Uterus (tissue), 4 donors: ENCODE measurements around the gene MIP. TPM values are rescaled to one million over a fixed set of nuclear protein-coding genes. Genes with fewer than 3 reads are reported as not detected.
"Not testable (repeated sequence)": the region's sequence is repeated elsewhere in the genome, so short reads cannot be mapped to it uniquely, and the experiment has no call there.

Experiments used
- DNase-seq, 2 donors: peaks; one replicate each; pipeline ENCODE4 v3.0.0-alpha.2; 2019 to 2020
- H3K27ac ChIP-seq, 2 donors: fragments of 200-600 bp; sonication (generic); 1 replicate in 1 of 2; 2 replicates in 1 of 2; pipeline ENCODE4 v1.5.1; 2016 to 2018
- H3K27me3 ChIP-seq, 2 donors: fragments of 200-600 bp; sonication (generic); one replicate each; pipeline ENCODE4 v1.5.1; 2018 to 2019; ENCODE audit warnings: control low read depth in 1 of 2
- H3K36me3 ChIP-seq, 2 donors: fragments of 200-600 bp; sonication (generic); one replicate each; pipeline ENCODE4 v1.5.1; 2019; ENCODE audit warnings: control low read depth in 1 of 2
- H3K4me1 ChIP-seq, 2 donors: fragments of 200-600 bp; sonication (generic); one replicate each; pipeline ENCODE4 v1.5.1; 2018 to 2019; ENCODE audit warnings: control low read depth in 1 of 2
- H3K4me3 ChIP-seq, 2 donors: fragments of 200-600 bp; sonication (generic); 1 replicate in 1 of 2; 2 replicates in 1 of 2; pipeline ENCODE4 v1.5.1; 2018 to 2019; ENCODE audit warnings: mild to moderate bottlenecking in 1 of 2
- H3K9me3 ChIP-seq, 2 donors: fragments of 200-600 bp; sonication (generic); one replicate each; pipeline ENCODE4 v1.5.1; 2019; ENCODE audit warnings: control low read depth in 1 of 2
- POLR2A ChIP-seq, 2 donors: fragments of 450-650 bp; IDR thresholded peaks; one replicate each; pipeline ENCODE4 v1.6.1; 2016; ENCODE audit warnings: antibody characterized with exemption in 2 of 2, mild to moderate bottlenecking in 1 of 2, moderate library complexity in 1 of 2
- intact Hi-C: fragments of 100-400 bp; cut with DNase I; formaldehyde crosslinking; loops from one replicate; pipeline ENCODE4 v1.15.1; 2023; ENCODE audit warnings: low total_unique reads
- total RNA-seq, 4 donors: library from RNA; depleted of rRNA in 3 of 4; stranded (reverse); fragments of >200 nt in 3 of 4; gene quantifications; one replicate each; pipeline versions ENCODE4 v1.1.0 to v1.2.4, GENCODE V29; 2014 to 2023
- TF ChIP-seq, protein P1 (sequence below), 4 experiments: fragments of 200-600 bp in 2 of 4; fragments of 450-650 bp in 2 of 4; sonication (generic) in 2 of 4; IDR thresholded peaks; one replicate each; pipeline ENCODE4 v1.5.1; 2016 to 2019; ENCODE audit warnings: antibody characterized with exemption in 4 of 4, mild to moderate bottlenecking in 2 of 4, moderate library complexity in 1 of 4
- donor health status: DM: yes; HTN: yes; CAD: no.

The MIP gene
- not detected for total RNA-seq

DNA sequence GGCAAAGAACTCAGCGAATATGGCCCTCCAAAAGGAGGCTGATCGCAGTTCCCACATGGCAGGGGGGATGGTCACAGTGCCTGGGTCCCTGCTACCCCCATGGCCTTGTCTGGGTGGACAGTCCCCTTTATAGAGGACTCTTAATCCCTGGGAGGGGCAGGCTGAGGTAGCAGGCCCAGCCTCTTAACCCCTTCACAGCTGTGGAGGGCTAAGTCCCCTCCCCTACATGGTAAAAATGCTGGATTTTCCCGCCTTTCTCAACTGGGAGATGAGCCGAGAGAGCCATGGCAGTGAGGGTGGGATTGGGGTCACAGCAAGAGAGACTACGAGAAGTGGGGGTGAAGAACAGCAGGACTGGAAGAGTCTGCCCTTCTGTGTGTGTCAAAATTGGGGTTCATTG, at the start of gene MIP:
TSS of gene MIP (minus strand) at position 101 of the 400 bp plus-strand sequence. CDS start at position 57, 44 bp downstream.
- Histone ChIP-seq H3K9me3 (no peaks in the 10 kb centered on the region), H3K36me3 (no peaks in the 10 kb centered on the region), H3K4me3 (no peak within 1 kb of the TSS), H3K27me3 (no peaks in the 10 kb centered on the region), H3K4me1 (no peaks in the 10 kb centered on the region), H3K27ac (no peak within 1 kb of the TSS)
- intact Hi-C loops, result no loop called here
- TF ChIP-seq POLR2A (IDR thresholded peaks at IDR 0.05), result no peak
- no peak for DNase-seq

DNA sequence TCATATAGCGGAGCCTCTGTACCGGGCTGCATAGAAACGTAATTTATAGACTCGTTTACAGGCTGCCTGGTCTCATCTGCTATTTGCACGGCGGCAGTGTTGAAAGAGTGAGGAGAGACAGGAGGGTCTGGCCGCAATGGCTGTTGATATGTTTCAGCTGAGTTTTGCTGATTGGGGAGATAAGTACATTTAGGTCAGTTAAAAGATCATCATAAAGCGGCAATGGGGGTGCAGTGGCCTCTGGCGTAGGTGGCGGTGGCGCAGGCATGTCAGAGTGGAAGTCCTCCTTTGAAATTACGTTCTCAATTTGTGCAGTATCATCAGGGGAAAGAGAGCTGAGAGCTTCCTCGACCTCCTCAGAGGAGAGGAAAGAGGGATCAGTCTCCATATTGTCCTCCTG, 45.4 kb upstream of the MIP start:
- intact Hi-C loops, H3K9me3 ChIP-seq, H3K4me3 ChIP-seq, DNase-seq, H3K27ac ChIP-seq, H3K27me3 ChIP-seq, H3K36me3 ChIP-seq, H3K4me1 ChIP-seq: not testable (repeated sequence)

DNA sequence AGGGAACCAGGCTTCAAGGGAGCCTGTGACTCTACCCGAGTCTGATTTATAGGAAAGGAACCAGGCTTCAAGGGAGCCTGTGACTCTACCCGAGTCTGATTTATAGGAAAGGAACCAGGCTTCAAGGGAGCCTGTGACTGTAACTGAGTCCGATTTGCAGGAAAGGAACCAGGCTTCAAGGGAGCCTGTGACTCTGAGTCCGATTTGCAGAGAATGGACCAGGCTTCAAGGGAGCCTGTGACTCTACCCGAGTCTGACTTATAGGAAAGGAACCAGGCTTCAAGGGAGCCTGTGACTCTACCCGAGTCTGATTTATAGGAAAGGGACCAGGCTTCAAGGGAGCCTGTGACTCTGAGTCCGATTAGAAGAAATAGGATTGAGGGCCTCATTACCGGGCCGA, 45.0 kb upstream of the MIP start:
- H3K9me3 ChIP-seq, DNase-seq, H3K36me3 ChIP-seq, H3K27ac ChIP-seq, H3K4me3 ChIP-seq, H3K4me1 ChIP-seq, H3K27me3 ChIP-seq, intact Hi-C loops: not testable (repeated sequence)

DNA sequence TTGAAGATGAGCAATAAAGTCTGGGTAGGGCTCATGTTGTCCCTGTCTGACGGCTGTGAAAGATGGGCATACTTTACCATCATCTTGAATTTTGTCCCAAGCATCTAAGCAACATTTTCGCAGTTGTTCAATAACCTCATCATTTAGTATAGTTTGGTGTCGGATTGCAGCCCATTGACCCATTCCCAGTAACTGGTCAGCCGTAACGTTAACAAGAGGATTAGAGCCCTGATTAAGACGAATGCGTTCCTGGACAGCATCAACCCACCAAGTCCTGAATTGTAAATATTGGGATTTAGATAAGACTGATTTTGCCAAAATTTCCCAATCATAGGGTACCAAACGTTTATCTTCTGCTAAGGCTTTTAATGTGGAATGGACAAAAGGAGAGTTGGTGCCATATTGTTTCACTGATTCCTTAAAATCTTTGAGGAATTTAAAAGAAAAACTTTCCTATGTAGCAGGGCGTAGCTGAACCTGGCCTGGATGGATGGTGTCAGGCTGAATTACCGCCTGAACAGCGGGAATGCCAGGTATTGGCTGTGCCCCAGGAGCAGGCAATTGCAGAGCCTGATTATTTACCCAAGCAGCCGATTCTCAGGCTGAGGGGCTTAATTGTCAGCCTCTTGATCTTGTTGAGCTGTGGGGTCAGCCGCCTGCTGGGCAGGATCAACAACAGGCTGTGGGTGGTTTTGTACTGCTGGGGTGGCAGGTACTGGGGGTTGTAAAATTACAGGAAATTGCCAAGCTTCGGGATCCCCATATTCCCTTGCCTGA, 43.9 kb upstream of the MIP start:
- H3K4me1 ChIP-seq, H3K27me3 ChIP-seq, H3K27ac ChIP-seq, H3K9me3 ChIP-seq, intact Hi-C loops, DNase-seq, H3K36me3 ChIP-seq, H3K4me3 ChIP-seq: not testable (repeated sequence)

DNA sequence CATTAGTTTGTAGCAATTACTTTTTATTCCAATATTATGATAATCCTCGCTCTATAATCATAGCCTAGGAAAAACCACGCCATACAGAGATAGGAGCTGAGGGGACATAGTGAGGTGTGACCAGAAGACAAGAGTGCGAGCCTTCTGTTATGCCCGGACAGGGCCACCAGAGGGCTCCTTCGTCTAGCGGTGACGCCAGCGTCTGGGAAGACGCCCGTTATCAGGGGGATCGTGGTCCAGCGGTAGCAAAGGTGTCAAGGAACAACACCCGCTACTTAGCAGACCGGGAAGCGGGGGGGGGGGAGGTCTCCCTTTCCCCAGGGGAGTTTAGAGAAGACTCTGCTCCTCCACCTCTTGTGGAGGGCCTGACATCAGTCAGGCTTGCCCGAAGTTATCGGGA, 42.2 kb upstream of the MIP start:
- TF ChIP-seq, protein P1, sequence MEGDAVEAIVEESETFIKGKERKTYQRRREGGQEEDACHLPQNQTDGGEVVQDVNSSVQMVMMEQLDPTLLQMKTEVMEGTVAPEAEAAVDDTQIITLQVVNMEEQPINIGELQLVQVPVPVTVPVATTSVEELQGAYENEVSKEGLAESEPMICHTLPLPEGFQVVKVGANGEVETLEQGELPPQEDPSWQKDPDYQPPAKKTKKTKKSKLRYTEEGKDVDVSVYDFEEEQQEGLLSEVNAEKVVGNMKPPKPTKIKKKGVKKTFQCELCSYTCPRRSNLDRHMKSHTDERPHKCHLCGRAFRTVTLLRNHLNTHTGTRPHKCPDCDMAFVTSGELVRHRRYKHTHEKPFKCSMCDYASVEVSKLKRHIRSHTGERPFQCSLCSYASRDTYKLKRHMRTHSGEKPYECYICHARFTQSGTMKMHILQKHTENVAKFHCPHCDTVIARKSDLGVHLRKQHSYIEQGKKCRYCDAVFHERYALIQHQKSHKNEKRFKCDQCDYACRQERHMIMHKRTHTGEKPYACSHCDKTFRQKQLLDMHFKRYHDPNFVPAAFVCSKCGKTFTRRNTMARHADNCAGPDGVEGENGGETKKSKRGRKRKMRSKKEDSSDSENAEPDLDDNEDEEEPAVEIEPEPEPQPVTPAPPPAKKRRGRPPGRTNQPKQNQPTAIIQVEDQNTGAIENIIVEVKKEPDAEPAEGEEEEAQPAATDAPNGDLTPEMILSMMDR (IDR thresholded peaks at IDR 0.05), result peak; percentile 11 to 46 (median 30)
- H3K27me3 ChIP-seq, intact Hi-C loops, H3K27ac ChIP-seq, H3K36me3 ChIP-seq, H3K4me1 ChIP-seq, H3K4me3 ChIP-seq, H3K9me3 ChIP-seq: not testable (repeated sequence)
- DNase-seq, result peak; percentile 66 to 72

DNA sequence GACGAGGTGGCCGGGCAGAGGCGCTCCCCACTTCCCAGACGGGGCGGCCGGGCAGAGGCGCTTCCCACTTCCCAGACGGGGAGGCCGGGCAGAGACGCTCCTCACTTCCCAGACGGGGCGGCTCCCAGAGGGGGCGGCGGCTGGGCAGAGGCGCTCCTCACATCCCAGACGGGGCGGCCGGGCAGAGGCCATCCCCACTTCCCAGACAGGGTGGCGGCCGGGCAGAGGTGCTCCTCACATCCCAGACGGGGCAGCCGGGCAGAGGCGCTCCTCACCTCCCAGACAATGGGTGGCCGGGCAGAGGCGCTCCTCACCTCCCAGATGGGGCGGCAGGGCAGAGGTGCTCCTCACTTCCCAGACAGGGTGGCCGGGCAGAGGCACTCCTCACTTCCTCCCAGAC, 40.0 kb upstream of the MIP start:
- DNase-seq, H3K4me3 ChIP-seq, H3K9me3 ChIP-seq, H3K36me3 ChIP-seq, H3K27ac ChIP-seq, H3K27me3 ChIP-seq, H3K4me1 ChIP-seq, intact Hi-C loops: not testable (repeated sequence)

DNA sequence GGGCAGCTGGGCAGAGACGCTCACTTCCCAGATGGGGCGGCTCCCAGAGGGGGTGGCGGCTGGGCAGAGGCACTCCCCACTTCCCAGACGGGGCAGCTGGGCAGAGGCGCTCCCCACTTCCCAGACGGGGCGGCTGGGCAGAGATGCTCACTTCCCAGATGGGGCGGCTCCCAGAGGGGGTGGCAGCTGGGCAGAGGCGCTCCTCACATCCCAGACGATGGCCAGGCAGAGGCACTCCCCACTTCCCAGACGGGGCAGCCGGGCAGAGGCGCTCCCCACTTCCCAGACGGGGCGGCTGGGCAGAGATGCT, 39.6 kb upstream of the MIP start:
- H3K9me3 ChIP-seq, H3K36me3 ChIP-seq, intact Hi-C loops, H3K4me3 ChIP-seq, H3K27me3 ChIP-seq, H3K4me1 ChIP-seq, DNase-seq, H3K27ac ChIP-seq: not testable (repeated sequence)

DNA sequence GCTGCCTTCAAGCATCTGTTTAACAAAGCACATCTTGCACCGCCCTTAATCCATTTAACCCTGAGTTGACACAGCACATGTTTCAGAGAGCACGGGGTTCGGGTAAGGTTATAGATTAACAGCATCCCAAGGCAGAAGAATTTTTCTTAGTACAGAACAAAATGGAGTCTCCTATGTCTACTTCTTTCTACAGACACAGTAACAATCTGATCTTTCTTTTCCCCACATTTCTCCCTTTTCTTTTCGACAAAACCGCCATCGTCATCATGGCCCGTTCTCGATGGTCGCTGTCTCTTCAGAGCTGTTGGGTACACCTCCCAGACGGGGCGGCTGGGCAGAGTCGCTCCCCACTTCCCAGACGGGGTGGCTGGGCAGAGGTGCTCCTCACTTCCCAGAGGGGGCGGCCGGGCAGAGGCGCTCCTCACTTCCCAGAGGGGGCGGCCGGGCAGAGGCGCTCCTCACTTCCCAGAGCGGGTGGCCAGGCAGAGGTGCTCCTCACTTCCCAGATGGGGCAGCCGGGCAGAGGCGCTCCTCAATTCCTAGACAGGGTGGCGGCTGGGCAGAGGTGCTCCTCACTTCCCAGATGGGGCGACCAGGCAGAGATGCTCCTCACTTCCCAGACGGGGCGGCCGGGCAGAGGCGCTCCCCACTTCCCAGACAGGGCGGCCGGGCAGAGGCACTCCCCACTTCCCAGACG, 39.1 kb upstream of the MIP start:
- H3K4me3 ChIP-seq, intact Hi-C loops, H3K27ac ChIP-seq, H3K36me3 ChIP-seq, DNase-seq, H3K27me3 ChIP-seq, H3K4me1 ChIP-seq, H3K9me3 ChIP-seq: not testable (repeated sequence)

DNA sequence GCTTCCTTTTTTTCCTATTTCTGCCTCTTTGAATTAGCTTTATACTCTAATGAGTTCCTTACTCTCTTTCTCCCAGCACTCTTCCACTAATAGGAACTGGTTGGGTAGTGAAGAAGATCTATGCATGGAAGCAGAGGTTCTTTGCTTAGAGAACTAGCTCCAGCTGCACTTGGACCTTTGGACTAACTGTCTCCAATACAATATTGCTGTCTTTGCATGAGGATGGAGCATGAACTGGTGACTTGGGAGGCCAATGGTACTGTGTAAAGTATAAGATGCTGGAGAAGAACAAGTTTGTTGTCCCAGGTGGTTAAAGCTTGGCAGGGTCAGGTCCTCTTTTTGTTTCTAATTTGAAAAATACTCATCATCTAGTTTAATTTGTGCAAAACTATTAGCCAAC, 35.9 kb upstream of the MIP start:
- no peaks in the 10 kb centered on the region for H3K4me1 ChIP-seq
- intact Hi-C loops, result no loop called here
- no peaks in the 10 kb centered on the region for H3K9me3 ChIP-seq
- DNase-seq, result no peak
- no peak overlapping the region for H3K4me3 ChIP-seq
- H3K27ac ChIP-seq, result no peak overlapping the region
- TF ChIP-seq POLR2A (IDR thresholded peaks at IDR 0.05), result no peak
- TF ChIP-seq, protein P1 (IDR thresholded peaks at IDR 0.05), result no peak
- no peaks in the 10 kb centered on the region for H3K36me3 ChIP-seq
- H3K27me3 ChIP-seq, result no peaks in the 10 kb centered on the region
